Globus pallidus (tissue), 1 donor: ENCODE data around the gene RNF150.
"Not testable (repeated sequence)": the region's sequence is repeated elsewhere in the genome, so short reads cannot be mapped to it uniquely, and the experiment has no call there.

ENCODE experiments used
- DNase-seq: peaks from one replicate; pipeline ENCODE4 v3.0.0-alpha.2; 2015; ENCODE audit warnings: low spot score

RNF150 gene

DNA sequence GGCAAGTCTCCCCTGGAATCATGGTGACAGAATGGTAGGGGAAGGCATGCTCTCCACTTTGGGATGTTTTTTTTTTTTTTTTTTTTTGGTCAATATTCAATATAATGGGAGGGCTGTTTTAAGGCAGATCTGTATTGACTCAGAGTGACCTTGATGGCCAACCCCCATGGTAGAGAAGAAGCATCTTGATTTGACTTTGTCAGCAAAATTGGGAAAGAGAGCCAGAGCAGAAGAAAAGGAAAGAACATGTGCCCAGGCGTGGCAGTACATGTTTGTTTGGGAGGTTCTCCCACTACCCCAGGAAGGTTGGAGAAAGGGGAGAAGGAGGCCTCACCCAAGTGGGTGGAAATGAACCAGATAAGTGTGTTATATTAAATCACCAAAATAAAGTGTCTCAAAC is 314.8 kb downstream of the RNF150 start:
- no peak for DNase-seq

DNA sequence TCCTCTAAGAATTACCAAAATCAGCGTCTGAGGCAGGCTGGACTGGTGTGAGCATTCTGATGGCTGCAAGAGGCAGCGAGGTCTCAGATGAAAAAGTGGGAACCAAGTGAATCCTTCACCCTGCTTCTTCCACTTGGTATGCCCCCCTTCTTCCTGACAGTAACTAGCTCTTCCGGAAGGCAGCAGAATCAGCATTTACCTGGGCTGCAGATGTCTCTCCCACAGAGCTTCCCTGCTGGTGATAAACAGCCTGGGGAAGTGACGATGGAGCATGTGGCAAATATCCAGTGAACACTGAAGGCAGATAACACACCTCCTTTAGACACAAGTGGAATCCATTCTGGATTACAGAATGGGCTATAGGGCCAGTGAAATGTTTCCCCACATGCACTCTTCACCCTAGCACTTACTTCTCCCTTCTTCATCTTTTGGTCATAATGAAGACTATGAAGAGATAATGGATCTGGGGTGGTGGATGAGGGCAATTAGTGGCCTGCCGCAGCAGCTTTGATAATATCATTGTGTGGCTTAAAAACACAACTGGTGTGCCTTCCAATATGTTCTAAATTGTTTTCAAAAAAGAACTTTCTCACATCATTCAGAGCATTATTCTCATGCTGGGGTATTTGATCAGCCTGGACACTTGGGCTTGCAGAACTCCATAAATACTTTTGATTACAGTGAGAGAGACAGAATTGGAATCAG is 316.3 kb downstream of the RNF150 start:
- no peak for DNase-seq

DNA sequence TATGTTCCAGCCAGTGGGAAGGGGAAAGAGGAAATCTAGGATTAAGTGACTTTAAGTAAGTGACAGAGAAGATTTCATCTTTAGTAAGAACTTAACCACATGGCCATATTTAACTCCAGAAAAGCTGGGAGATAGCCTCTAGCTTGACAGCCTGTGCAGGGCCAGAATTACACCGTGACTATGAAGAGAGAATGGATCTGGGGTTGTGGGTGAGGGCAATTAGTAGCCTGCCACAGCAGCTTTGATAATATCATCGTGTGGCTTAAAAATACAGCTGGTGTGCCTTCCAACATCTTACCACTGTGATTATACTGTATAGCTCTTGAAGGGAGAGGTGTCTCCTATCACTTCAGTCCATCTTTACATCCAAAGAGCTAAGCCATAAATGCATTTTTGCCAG is 319.5 kb downstream of the RNF150 start:
- no peak for DNase-seq

DNA sequence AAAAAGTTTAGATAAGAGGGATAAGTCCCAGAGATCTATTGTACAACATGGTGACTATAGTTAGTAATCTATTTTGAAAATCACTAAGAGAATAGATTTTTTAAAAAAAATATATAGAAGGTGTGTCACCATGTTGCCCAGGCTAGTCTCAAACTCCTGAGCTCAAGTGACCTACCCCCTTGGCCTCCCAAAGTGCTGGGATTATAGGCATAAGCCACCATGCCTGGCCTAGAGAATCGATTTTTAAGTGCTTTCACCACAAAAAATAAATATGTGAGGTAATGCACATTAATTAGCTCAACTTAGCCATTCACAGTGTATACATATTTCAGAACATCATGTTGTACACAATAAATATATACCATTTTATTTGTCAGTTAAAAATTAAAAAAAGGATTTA is 320.4 kb downstream of the RNF150 start:
- DNase-seq: no peak

DNA sequence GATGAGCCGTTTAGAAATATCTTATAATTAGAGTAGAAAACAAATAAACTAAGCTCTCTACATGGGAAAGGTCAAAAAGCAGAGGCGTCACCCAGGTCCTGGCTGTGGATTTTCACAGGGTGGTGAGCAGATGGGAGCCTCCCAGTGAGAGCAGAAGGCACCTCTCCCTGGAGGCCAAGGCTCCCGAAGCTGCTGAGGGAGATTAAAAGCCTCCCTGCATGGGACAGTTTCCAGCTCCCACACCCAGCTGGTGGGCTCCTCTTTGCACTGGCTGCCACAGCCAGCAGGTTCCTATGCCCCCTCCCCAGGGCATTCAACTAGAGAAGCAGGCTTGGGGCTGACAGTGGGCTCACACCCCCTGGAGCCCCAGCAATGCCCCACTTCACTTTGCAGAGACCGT is 321.8 kb downstream of the RNF150 start:
- DNase-seq: no peak

DNA sequence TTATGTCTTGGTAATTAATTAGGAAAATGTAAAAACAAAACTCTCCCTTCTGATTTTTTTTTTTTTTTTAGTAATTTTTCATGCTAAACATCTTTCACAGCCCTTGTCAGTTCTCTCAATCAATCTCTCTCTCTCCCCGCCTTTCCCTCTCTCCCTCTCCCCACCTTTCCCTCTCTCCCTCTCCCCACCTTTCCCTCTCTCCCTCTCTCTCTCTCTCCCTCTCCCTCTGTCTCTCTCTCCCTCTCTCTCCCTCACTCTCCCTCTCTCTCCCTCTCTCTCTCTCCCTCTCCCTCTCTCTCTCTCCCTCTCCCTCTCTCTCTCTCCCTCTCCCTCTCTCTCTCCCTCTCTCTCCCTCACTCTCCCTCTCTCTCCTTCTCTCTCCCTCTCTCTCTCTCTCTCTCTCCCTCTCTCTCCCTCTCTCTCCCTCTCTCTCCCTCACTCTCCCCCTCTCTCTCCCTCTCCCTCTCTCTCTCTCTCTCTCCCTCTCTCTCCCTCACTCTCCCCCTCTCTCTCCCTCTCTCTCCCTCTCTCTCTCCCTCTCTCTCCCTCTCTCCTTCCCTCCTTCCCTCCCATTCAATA is 322.6 kb downstream of the RNF150 start:
- DNase-seq: not testable (repeated sequence)
